B cell (primary cell): ENCODE results near the gene RXFP2. TPM values are rescaled to one million over a fixed set of nuclear protein-coding genes. Genes with fewer than 3 reads are reported as not detected.

Experiments used
- ATAC-seq: fragments of 200-7000 bp; cut with Tn5 transposase; one replicate; pipeline ENCODE4 v1.10.0; 2021; ENCODE audit warnings: low read depth, mild to moderate bottlenecking, moderate number of reproducible peaks, moderate library complexity
- CTCF ChIA-PET: fragments of 350-600 bp; sonication (Branson Sonifier 250); formaldehyde crosslinking; loops from one replicate; lab custom pipeline; 2021; ENCODE audit warnings: antibody characterized with exemption, inconsistent platforms; lab: Charles Lee
- POLR2A ChIA-PET: fragments of 350-600 bp; sonication (Branson Sonifier 250); formaldehyde crosslinking; loops from one replicate; lab custom pipeline; 2021; ENCODE audit warnings: antibody characterized with exemption; lab: Charles Lee
- DNase-seq: peaks from one replicate; pipeline ENCODE4 v3.0.0; 2013
- H2AFZ ChIP-seq: 2 replicates; pipeline ENCODE4 v1.6.1; 2012; ENCODE audit warnings: mild to moderate bottlenecking, low read depth, low read length; ENCODE audit not compliant: insufficient read depth, poor library complexity, severe bottlenecking
- H3K27ac ChIP-seq, 2 donors: 1 replicate in 1 of 2; 2 replicates in 1 of 2; pipeline ENCODE4 v1.5.1; 2012 to 2013; ENCODE audit warnings: low read length in 2 of 2, mild to moderate bottlenecking in 2 of 2, moderate library complexity in 1 of 2
- H3K27me3 ChIP-seq, 4 experiments: fragments of 200-600 bp in 1 of 4; sonication (generic) in 1 of 4; replicated peaks in 1 of 4; 1 replicate in 2 of 4; 2 replicates in 2 of 4; pipeline versions ENCODE4 v1.6.1 to v1.7.0; 2013 to 2016; ENCODE audit warnings: low read length in 3 of 4, mild to moderate bottlenecking in 2 of 4, mixed read lengths in 1 of 4, moderate library complexity in 1 of 4; ENCODE audit not compliant: insufficient read depth in 4 of 4, control insufficient read depth in 3 of 4; ENCODE audit errors: control extremely low read depth in 1 of 4
- H3K36me3 ChIP-seq, 2 experiments: replicated peaks in 1 of 2; 1 replicate in 1 of 2; 2 replicates in 1 of 2; pipeline versions ENCODE4 v1.6.1 to v1.7.1; 2013; ENCODE audit warnings: low read length in 1 of 2; ENCODE audit not compliant: insufficient read depth in 2 of 2, control insufficient read depth in 1 of 2; ENCODE audit errors: control extremely low read depth in 1 of 2, extremely low read depth in 1 of 2
- H3K4me1 ChIP-seq, 2 donors: fragments of 200-600 bp in 1 of 2; sonication (generic) in 1 of 2; 1 replicate in 1 of 2; 2 replicates in 1 of 2; pipeline versions ENCODE4 v1.5.1 to v1.6.1; 2013 to 2017; ENCODE audit warnings: low read length in 2 of 2; ENCODE audit not compliant: control insufficient read depth in 2 of 2, insufficient read depth in 2 of 2
- H3K4me2 ChIP-seq: replicated peaks from 2 replicates; pipeline ENCODE3; 2012; ENCODE audit warnings: mild to moderate bottlenecking, low read depth, low read length; ENCODE audit not compliant: poor library complexity, severe bottlenecking
- H3K4me3 ChIP-seq, 5 experiments: fragments of 200-600 bp in 1 of 5; sonication (generic) in 1 of 5; 1 replicate in 3 of 5; 2 replicates in 2 of 5; pipeline versions ENCODE4 v1.5.1 to v1.7.0; 2011 to 2016; ENCODE audit warnings: low read length in 4 of 5, mild to moderate bottlenecking in 4 of 5, low read depth in 2 of 5, control low read depth in 1 of 5, moderate library complexity in 1 of 5; ENCODE audit not compliant: insufficient read depth in 1 of 5; ENCODE audit errors: control extremely low read depth in 1 of 5, extremely low read depth in 1 of 5
- H3K79me2 ChIP-seq: fragments of 200-600 bp; sonication (generic); one replicate; pipeline ENCODE4 v1.6.0; 2016; ENCODE audit warnings: low read length; ENCODE audit not compliant: control insufficient read depth, insufficient read depth
- H3K9ac ChIP-seq: fragments of 200-600 bp; sonication (generic); 2 replicates; pipeline ENCODE4 v1.6.1; 2017; ENCODE audit warnings: mild to moderate bottlenecking, low read length, moderate library complexity
- H3K9me3 ChIP-seq, 3 donors: one replicate each; pipeline versions ENCODE4 v1.6.1 to v1.7.1; 2013; ENCODE audit warnings: low read length in 2 of 3; ENCODE audit not compliant: control insufficient read depth in 2 of 3, insufficient read depth in 1 of 3; ENCODE audit errors: control extremely low read depth in 1 of 3
- H4K20me1 ChIP-seq: 2 replicates; pipeline ENCODE4 v1.6.0; 2012; ENCODE audit warnings: mild to moderate bottlenecking, low read length; ENCODE audit not compliant: insufficient read depth, control insufficient read depth, poor library complexity, severe bottlenecking
- H3K27ac Mint-ChIP-seq: one replicate; pipeline ENCODE4 v1.8.0; 2021; ENCODE audit warnings: mixed read lengths
- H3K27me3 Mint-ChIP-seq: one replicate; pipeline ENCODE4 v1.8.0; 2021; ENCODE audit warnings: mixed read lengths
- H3K4me1 Mint-ChIP-seq: one replicate; pipeline ENCODE4 v1.8.0; 2021; ENCODE audit warnings: mixed read lengths
- H3K4me3 Mint-ChIP-seq: one replicate; pipeline ENCODE4 v1.8.0; 2021; ENCODE audit warnings: mixed read lengths
- H3K9me3 Mint-ChIP-seq: one replicate; pipeline ENCODE4 v1.8.0; 2022; ENCODE audit warnings: mixed read lengths; ENCODE audit not compliant: insufficient read depth
- EZH2 ChIP-seq: IDR thresholded peaks from 2 replicates; pipeline ENCODE4 v1.6.1; 2012; ENCODE audit warnings: borderline replicate concordance, low read depth, mild to moderate bottlenecking, moderate library complexity, low read length; ENCODE audit not compliant: insufficient read depth, poor library complexity, severe bottlenecking
- WGBS: methylation state at CpG from one replicate; pipeline ENCODE4 v1.1.5; 2013; ENCODE audit warnings: missing lambda C conversion rate; ENCODE audit not compliant: insufficient coverage; 5-methylcytosine and 5-hydroxymethylcytosine counted together
- intact Hi-C: fragments of 100-400 bp; cut with micrococcal nuclease; formaldehyde crosslinking; loops from one replicate; pipeline ENCODE4 v1.10.0; 2022
- polyA plus RNA-seq: library from polyadenylated mRNA; depleted of rRNA; stranded (reverse); fragments of >200 nt; gene quantifications from 2 replicates; pipeline ENCODE4 v1.2.3, GENCODE V29; 2012
- total RNA-seq, 2 donors: library from RNA; stranded (reverse); fragments of 120-200 nt in 1 of 2; gene quantifications; 1 replicate in 1 of 2; 2 replicates in 1 of 2; pipeline versions ENCODE4 v1.2.3 to v1.2.4, GENCODE V29; 2013 to 2022
- TF ChIP-seq, protein P1 (sequence below): fragments of 200-600 bp; IDR thresholded peaks from one replicate; pipeline ENCODE4 v1.8.0; 2022; ENCODE audit warnings: antibody characterized with exemption, mild to moderate bottlenecking

RXFP2 gene
- total and polyA plus RNA-seq, 2 donors (not counting 1 experiment from before 2014, with no cell fraction given) = not detected

GRCh38 chr13:31747291-31747690, 8.0 kb downstream of the RXFP2 start:
- peaks cover 23% of the 10 kb centered on the region for H3K27me3 Mint-ChIP-seq
- CTCF ChIA-PET = no interaction called here
- Histone ChIP-seq H4K20me1 (no peaks in the 10 kb centered on the region), H3K4me1 (peaks cover 0 to under 1% of the 10 kb centered on the region in 2 donors), H3K27ac (no peak overlapping the region), H3K27me3 (no peaks in the 10 kb centered on the region), H3K4me2 (no peak overlapping the region), H3K4me3 (no peak overlapping the region), H2AFZ (no peak overlapping the region), H3K9me3 (no peaks in the 10 kb centered on the region), H3K9ac (no peak overlapping the region), H3K79me2 (no peaks in the 10 kb centered on the region), H3K36me3 (no peaks in the 10 kb centered on the region)
- no peaks in the 10 kb centered on the region for H3K9me3 Mint-ChIP-seq
- H3K4me3 Mint-ChIP-seq = no peak overlapping the region
- POLR2A ChIA-PET = no interaction called here
- WGBS = no CpG with 5 or more reads among the region's 3 CpGs
- no peak for DNase-seq
- H3K4me1 Mint-ChIP-seq = no peaks in the 10 kb centered on the region
- TF ChIP-seq, protein P1, sequence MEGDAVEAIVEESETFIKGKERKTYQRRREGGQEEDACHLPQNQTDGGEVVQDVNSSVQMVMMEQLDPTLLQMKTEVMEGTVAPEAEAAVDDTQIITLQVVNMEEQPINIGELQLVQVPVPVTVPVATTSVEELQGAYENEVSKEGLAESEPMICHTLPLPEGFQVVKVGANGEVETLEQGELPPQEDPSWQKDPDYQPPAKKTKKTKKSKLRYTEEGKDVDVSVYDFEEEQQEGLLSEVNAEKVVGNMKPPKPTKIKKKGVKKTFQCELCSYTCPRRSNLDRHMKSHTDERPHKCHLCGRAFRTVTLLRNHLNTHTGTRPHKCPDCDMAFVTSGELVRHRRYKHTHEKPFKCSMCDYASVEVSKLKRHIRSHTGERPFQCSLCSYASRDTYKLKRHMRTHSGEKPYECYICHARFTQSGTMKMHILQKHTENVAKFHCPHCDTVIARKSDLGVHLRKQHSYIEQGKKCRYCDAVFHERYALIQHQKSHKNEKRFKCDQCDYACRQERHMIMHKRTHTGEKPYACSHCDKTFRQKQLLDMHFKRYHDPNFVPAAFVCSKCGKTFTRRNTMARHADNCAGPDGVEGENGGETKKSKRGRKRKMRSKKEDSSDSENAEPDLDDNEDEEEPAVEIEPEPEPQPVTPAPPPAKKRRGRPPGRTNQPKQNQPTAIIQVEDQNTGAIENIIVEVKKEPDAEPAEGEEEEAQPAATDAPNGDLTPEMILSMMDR = no peak
- TF ChIP-seq EZH2 = no peak
- H3K27ac Mint-ChIP-seq = no peak overlapping the region
- no peak for ATAC-seq
- intact Hi-C loops = no loop called here

DNA sequence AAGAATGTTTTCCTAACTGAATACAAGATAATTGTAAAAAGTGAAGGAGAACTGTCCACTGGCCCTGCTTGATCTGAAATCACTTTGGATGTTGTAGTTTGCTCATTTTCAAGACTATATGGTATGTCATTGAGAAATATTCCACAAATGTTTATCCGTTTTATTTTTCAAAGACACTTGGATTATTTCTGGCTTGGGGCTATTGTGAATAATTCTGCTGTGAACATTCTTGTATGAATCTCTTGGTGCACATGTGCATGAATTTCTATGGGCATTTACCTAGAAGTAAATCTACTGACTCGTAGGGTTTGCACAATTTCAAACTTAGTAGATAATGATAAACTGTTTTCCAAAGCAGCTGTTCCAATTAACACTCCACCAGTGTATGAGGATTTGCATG, 8.6 kb downstream of the RXFP2 start:
- no peak overlapping the region for H2AFZ ChIP-seq
- Mint-ChIP-seq H3K4me1 (no peaks in the 10 kb centered on the region), H3K27me3 (peaks cover 22% of the 10 kb centered on the region), H3K9me3 (no peaks in the 10 kb centered on the region), H3K27ac (no peak overlapping the region), H3K4me3 (no peak overlapping the region)
- POLR2A ChIA-PET = no interaction called here
- no peaks in the 10 kb centered on the region for H4K20me1 ChIP-seq
- DNase-seq (no peak), ATAC-seq (no peak)
- no peaks in the 10 kb centered on the region for H3K79me2 ChIP-seq
- H3K36me3 ChIP-seq = no peaks in the 10 kb centered on the region
- no peaks in the 10 kb centered on the region for H3K9me3 ChIP-seq
- no peak overlapping the region for H3K4me3 ChIP-seq
- no peak overlapping the region for H3K4me2 ChIP-seq
- H3K27me3 ChIP-seq = no peaks in the 10 kb centered on the region
- no peak overlapping the region for H3K27ac ChIP-seq
- no peaks in the 10 kb centered on the region for H3K4me1 ChIP-seq
- intact Hi-C loops = no loop called here
- CTCF ChIA-PET = no interaction called here
- TF ChIP-seq, protein P1 = no peak
- TF ChIP-seq EZH2 = no peak
- no CpG with 5 or more reads among the region's 2 CpGs for WGBS
- no peak overlapping the region for H3K9ac ChIP-seq
